HepG2 (cell line): ENCODE data around the gene ARL16. TPM values are rescaled to one million over a fixed set of nuclear protein-coding genes. Genes with fewer than 3 reads are reported as not detected.

Source experiments
- AKNA ChIP-seq: sonication (generic); formaldehyde crosslinking; IDR thresholded peaks from 2 replicates; pipeline ENCODE4 v1.4.0; 2020; ENCODE audit warnings: missing genetic modification reagents, borderline replicate concordance
- BRD4 ChIP-seq: sonication (generic); formaldehyde crosslinking; IDR thresholded peaks from 2 replicates; pipeline ENCODE4 v1.4.0; 2020; ENCODE audit warnings: missing genetic modification reagents
- DPF2 ChIP-seq: sonication (generic); formaldehyde crosslinking; IDR thresholded peaks from 2 replicates; pipeline ENCODE4 v1.4.0; 2020; ENCODE audit warnings: mild to moderate bottlenecking, low read depth, missing genetic modification reagents, borderline replicate concordance
- HOXA9 ChIP-seq: sonication (generic); formaldehyde crosslinking; IDR thresholded peaks from 2 replicates; pipeline ENCODE4 v1.8.1; 2022; ENCODE audit warnings: missing genetic modification reagents, mild to moderate bottlenecking, moderate library complexity, borderline replicate concordance
- JARID2 ChIP-seq: sonication (generic); formaldehyde crosslinking; IDR thresholded peaks from 2 replicates; pipeline ENCODE4 v1.8.1; 2023; ENCODE audit warnings: missing genetic modification reagents, inconsistent platforms; ENCODE audit not compliant: insufficient replicate concordance
- LBX2 ChIP-seq: sonication (generic); formaldehyde crosslinking; IDR thresholded peaks from 2 replicates; pipeline ENCODE4 v1.5.0; 2020; ENCODE audit warnings: missing genetic modification reagents, mild to moderate bottlenecking, borderline replicate concordance
- MEIS1 ChIP-seq: sonication (generic); formaldehyde crosslinking; IDR thresholded peaks from 2 replicates; pipeline ENCODE4 v1.9.0; 2021; ENCODE audit warnings: mild to moderate bottlenecking, missing genetic modification reagents, moderate library complexity, borderline replicate concordance
- NFIC ChIP-seq: IDR thresholded peaks from 2 replicates; pipeline ENCODE4 v1.6.1; 2012; ENCODE audit warnings: mild to moderate bottlenecking, low read length, inconsistent platforms
- REST ChIP-seq, 2 experiments: IDR thresholded peaks; 2 replicates each; pipeline ENCODE4 v1.6.1; 2011 to 2012; ENCODE audit warnings: low read length in 2 of 2, borderline replicate concordance in 1 of 2, low read depth in 1 of 2, mild to moderate bottlenecking in 1 of 2, moderate library complexity in 1 of 2
- THAP7 ChIP-seq: sonication (generic); formaldehyde crosslinking; IDR thresholded peaks from 2 replicates; pipeline ENCODE4 v1.8.1; 2023; ENCODE audit warnings: mild to moderate bottlenecking, missing genetic modification reagents
- TMF1 ChIP-seq: sonication (generic); formaldehyde crosslinking; IDR thresholded peaks from 2 replicates; pipeline ENCODE4 v1.8.1; 2022; ENCODE audit warnings: low read depth, missing genetic modification reagents
- ZNF230 ChIP-seq: sonication (generic); formaldehyde crosslinking; IDR thresholded peaks from 2 replicates; pipeline ENCODE4 v1.4.0; 2020; ENCODE audit warnings: mild to moderate bottlenecking, missing genetic modification reagents
- ZNF34 ChIP-seq: sonication (generic); formaldehyde crosslinking; IDR thresholded peaks from 2 replicates; pipeline ENCODE4 v1.4.0; 2020; ENCODE audit warnings: mild to moderate bottlenecking, missing genetic modification reagents, borderline replicate concordance
- ZNF496 ChIP-seq: sonication (generic); formaldehyde crosslinking; IDR thresholded peaks from 2 replicates; pipeline ENCODE4 v1.8.1; 2023; ENCODE audit warnings: mild to moderate bottlenecking, moderate library complexity, missing genetic modification reagents; ENCODE audit not compliant: insufficient replicate concordance
- ZNF570 ChIP-seq: sonication (generic); formaldehyde crosslinking; IDR thresholded peaks from 2 replicates; pipeline ENCODE4 v1.4.0; 2020; ENCODE audit warnings: mild to moderate bottlenecking, missing genetic modification reagents, borderline replicate concordance
- ZNF589 ChIP-seq: sonication (generic); formaldehyde crosslinking; conservative IDR thresholded peaks from 2 replicates; pipeline ENCODE4 v1.8.0; 2022; ENCODE audit warnings: mild to moderate bottlenecking, moderate library complexity, missing genetic modification reagents
- ZNF772 ChIP-seq: sonication (generic); formaldehyde crosslinking; IDR thresholded peaks from 2 replicates; pipeline ENCODE4 v1.5.0; 2020; ENCODE audit warnings: mild to moderate bottlenecking, missing genetic modification reagents
- ZNF790 ChIP-seq: sonication (generic); formaldehyde crosslinking; IDR thresholded peaks from 2 replicates; pipeline ENCODE4 v1.8.0; 2022; ENCODE audit warnings: missing genetic modification reagents, mild to moderate bottlenecking, borderline replicate concordance
- polyA plus RNA-seq, 8 experiments: library from polyadenylated mRNA; depleted of rRNA in 3 of 8; stranded (reverse) in 7 of 8; unstranded in 1 of 8; fragments of >200 nt; fragmentation: Illumina TruSeq in 4 of 8; extraction: Trizol in 4 of 8; gene quantifications; 2 replicates each; pipeline versions ENCODE4 v1.2.1 to v1.2.3, GENCODE V29; 2011 to 2016; ENCODE audit warnings: low read depth in 4 of 8, missing spikeins in 1 of 8, mixed read lengths in 1 of 8; ENCODE audit not compliant: insufficient read depth in 1 of 8
- total RNA-seq, 5 experiments: library from RNA; depleted of rRNA; stranded (reverse); fragments of >200 nt; fragmentation: Illumina TruSeq; extraction: Trizol; gene quantifications; 2 replicates each; pipeline ENCODE4 v1.2.3, GENCODE V29; 2016; ENCODE audit warnings: low read depth in 1 of 5

ARL16 gene
- total and polyA plus RNA-seq, 2 of the 13 experiments (the other 11 are each of a cell fraction or from before 2014, with no cell fraction given) = 20.8 to 30.8 TPM

GRCh38 chr17:81636505-81637288, 46.9 kb downstream of the ARL16 start, which contains the start of the genes NPLOC4 and TSPAN10 (continued):
- no peak for TF ChIP-seq AKNA (CRISPR knock-in tag)
- no peak for TF ChIP-seq DPF2
- no peak; the same call in 1 of the 2 replicates for TF ChIP-seq NFIC
- TF ChIP-seq TMF1 (CRISPR knock-in tag) = peak; percentile 91; the same call in 1 of the 2 replicates
- TF ChIP-seq BRD4 (CRISPR knock-in tag) = peak; percentile 98
- TF ChIP-seq ZNF589 = 0 out of 2 replicates have a peak, but pooled peaks have one; percentile 54
- TF ChIP-seq LBX2 = 0 out of 2 replicates have a peak, but pooled peaks have one; percentile 69
- no peak for TF ChIP-seq ZNF230 (CRISPR knock-in tag)
- peak; percentile 74; the same call in 1 of the 2 replicates for TF ChIP-seq ZNF34
- no peak; the same call in 1 of the 2 replicates for TF ChIP-seq THAP7 (CRISPR knock-in tag)
- no peak; the same call in 1 of the 2 replicates for TF ChIP-seq MEIS1
- TF ChIP-seq REST (IDR thresholded peaks at IDR 0.05; ENCODE audit: borderline replicate concordance in 1 of 2, low read depth in 1 of 2, low read length in 2 of 2) = no peak
- 0 out of 2 replicates have a peak, but pooled peaks have one; percentile 23 for TF ChIP-seq ZNF772 (CRISPR knock-in tag)
- no peak for TF ChIP-seq ZNF496
- TF ChIP-seq HOXA9 (CRISPR knock-in tag) = peak; percentile 79; the same call in 1 of the 2 replicates
- no peak for TF ChIP-seq ZNF570
- no peak for TF ChIP-seq ZNF790 (CRISPR knock-in tag)
- no peak for TF ChIP-seq JARID2 (CRISPR knock-in tag)
